HG02840 (cell line): Measurements from ENCODE around the gene BAK1.
"Not testable (repeated sequence)": the region's sequence is repeated elsewhere in the genome, so short reads cannot be mapped to it uniquely, and the experiment has no call there.

Experiments used
- ATAC-seq: cut with Tn5 transposase; IDR thresholded peaks from one replicate; pipeline ENCODE4 v1.9.1; 2021; ENCODE audit warnings: mild to moderate bottlenecking, moderate library complexity, moderate number of reproducible peaks; ENCODE audit not compliant: unreplicated experiment, low FRiP score

BAK1 gene

GRCh38 chr6:33609528-33609927 lies 29.5 kb upstream of the BAK1 start:
- no peak for ATAC-seq

GRCh38 chr6:33609019-33609418 lies 28.9 kb upstream of the BAK1 start:
- ATAC-seq: no peak

- ATAC-seq: no peak
These were observed 27.7 kb upstream of the BAK1 start for GRCh38 chr6:33607784-33608161.

DNA sequence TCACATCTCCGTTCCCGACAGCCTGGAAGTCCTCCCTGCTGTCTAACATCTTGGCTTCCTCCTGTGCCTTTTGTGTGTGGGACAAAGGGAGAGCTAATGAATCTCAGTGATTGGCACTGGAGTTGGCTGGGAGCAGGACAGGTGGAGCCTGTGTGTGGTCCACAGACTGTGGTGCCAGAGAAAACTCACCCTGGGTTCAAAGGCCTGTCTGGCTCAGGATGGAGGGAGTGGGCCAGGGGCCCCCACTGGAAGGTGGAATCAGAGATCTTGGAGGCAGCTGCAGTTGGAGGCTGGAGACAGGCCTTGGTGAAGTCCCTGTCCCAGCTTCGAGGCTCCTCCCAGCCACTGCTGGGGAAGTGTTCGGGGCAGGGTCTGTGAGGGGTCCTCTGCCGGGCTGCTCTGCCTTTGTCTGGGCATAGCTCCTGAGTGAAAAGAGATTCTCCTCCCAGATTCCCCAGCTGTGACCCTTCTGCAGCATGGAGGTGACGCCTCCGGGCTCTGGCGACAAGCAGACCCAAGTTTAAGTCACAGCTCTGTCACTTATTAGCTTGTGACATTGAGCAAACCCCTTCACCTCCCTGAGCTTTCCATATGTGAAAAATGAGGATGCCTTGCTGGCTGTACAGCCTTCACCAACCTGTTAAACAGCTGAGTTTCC lies 27.2 kb upstream of the BAK1 start:
- no peak for ATAC-seq

DNA sequence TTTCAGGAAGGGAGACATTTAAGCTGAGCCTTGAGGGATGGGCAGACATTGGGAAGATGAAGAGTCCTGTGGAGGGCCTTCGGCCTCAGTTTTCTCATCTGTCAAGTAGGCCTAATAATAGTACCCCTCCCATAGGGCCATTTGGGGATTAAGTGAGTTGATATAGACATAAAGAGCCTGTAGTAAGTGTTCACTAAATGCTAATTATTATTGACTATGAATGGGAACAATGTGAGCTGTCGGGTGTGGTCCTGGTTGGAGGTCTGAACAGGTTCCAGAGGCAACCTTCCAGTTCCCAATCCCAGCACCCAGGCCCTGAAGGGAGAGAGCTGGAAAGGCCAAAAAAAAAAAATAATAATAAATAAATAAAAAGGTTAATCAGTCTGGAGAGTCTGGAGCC lies 26.6 kb upstream of the BAK1 start:
- ATAC-seq: no peak

- ATAC-seq: no peak
These were observed 25.1 kb upstream of the BAK1 start for GRCh38 chr6:33604941-33605854.

GRCh38 chr6:33602180-33602579 lies 22.1 kb upstream of the BAK1 start:
- ATAC-seq: no peak

DNA sequence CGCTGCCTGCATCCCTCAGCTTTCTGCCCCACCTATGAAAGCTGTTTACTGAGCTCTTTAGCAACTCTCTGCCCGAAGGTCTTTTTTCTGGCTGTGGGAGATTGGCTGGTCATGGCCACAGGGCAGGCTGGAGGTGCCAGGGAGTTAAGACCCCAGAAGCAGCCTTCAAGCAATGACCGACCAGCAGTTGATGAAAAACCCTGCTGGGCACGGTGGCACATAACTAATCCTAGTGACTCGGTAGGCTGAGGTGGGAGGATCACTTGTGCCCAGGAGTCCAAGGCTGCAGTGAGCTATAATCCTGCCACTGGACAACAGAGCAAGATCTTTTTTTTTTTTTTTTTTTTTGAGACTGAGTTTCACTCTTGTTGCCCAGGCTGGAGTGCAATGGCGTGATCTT lies 20.7 kb upstream of the BAK1 start:
- ATAC-seq: no peak

- ATAC-seq: no peak
These were observed 19.4 kb upstream of the BAK1 start for GRCh38 chr6:33599413-33599938.

DNA sequence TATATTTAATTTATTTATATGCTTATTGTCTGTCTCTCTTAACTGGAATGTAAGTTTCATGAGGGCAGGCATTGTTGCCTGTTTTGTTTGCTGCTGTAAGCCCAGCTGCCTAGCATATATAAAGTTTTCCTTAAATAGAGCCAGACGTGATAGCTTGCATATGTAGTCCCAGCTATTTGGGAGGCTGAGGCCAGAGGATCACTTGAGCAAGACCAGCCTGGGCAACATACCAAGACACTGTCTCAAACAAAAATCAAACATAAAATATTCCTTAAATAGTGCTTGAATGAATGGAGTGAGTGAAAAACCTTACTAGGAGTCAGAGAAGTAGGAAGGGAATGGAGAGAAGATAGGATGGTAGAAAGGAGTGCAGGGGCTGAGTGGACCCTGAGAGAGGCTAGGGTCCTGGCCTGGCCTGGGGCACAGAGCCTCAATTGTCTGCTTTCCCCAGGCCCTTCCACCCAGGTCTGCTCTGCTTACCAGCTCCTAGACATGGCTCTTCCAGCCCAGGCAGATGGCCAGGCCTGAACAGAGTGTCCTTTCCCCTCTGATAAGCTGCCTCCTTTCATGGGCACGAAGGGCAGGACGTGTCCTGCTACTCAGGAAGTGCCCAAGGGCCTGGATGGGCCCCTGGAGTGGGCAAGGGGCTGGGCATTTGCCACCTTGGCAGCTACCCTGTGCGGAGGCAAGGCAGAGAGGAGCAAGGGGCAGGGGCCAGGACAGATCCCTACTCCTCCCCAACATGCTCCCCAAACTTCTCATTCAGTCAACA lies 17.7 kb upstream of the BAK1 start:
- no peak for ATAC-seq

DNA sequence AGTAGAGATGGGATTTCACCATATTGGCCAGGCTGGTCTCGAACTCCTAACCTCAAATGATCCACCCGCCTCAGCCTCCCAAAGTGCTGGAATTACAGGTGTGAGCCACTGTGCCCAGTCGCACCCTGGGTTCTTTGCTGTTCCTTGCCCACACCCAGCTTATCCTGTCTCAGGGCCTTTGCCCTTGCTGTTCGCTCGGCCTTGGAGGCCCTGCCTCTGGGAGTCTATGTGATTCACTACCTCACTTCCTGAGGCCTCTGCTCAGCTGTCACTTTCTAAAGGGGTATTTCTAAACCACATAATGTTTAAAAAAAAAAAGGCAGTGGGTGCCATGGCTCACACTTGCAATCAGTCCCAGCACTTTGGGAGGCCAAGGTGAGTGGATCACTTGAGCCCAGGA lies 16.8 kb upstream of the BAK1 start:
- not testable (repeated sequence) for ATAC-seq

DNA sequence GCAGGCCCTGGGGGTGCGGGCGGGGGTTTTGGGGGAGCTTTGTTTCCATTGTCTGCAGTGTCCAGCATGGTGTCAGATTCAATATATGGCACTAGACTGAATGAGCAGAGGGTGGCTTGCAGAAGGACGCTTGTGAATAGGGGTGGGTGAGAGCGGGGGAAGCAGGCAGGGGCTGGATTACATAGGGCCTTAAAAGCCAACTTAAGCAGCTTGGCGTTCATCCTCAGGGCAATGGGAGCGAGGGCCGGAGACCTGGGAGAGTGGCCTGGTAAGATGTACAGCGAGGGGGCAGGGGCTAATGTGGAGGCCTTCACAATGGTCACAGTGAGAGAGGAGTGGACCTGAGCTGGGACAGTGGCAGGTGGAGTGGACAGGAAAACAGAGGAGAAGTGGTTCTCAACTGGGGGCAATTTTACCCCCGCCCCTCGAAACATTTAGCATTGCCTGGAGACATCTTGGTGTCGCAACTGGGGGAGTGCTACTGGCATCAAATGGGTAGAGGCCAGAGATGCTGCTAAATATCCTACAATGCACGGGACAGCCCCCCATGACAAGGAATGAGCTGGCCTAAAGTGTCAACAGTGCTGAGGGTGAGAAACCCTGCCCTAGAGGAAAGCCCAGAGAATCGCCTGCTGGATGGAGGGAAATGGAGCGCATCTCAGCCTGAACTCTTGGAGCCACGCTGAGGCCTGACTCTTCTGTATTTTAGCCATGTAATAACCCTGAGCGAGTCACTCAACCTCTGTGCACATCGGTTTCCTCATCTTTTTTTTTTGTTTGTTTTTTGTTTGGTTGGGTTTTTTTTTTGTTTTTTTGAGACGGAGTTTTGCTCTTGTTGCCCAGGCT lies 15.1 kb upstream of the BAK1 start:
- no peak for ATAC-seq

DNA sequence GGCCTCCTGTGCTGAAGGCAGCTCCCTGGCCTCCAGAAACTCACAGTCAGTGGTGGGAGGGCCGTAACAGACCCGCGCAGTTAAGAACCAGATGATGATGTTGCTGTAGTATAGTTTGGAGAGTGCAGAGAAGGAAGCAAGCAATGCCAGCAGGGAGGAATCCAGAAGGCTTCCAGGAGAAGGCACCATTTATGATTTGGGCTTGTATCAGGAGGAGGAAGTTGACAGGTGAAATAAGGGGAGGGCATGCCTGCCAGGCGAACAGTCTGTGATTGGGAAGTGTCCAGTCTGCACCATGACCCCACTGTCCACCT lies 13.3 kb upstream of the BAK1 start:
- no peak for ATAC-seq

DNA sequence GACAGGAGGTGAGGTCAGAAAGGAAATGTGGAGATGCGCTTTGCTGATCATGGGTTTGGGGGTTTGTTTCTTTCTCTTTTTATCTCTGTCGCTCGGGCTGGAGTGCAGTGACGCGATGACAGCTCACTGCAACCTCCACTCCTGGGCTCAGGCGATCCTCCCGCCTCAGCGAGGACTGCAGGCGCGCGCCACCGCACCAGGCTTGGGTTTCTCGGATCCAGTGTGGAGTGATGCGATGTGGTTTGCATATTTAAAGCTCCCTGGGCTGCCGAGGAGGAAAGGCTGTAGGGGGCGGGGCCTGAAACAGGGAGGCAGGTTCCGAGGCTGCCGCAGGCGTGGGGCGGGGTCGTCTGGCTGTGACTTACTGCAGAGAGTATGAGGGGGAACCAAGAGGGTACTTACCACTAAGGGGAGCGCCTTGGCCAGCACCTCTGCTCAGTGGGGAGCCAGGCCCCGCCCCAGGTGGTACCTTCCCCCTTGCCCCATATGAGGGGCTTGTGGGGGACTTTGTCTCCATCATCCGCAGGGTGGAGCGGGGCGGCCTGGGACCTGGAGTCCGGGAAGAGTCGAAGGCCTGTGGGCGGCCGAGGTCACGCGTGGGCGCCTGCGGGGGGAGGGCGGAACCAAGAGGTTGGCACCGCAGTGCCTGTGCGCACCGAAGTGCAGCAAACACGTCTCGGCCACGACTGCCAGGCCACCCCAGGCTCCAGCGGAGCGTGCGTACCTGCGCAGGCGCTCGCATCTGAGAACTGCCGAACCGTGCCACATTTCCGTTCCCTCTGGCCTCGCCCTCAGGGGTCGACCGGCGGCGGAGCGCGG lies 12.7 kb upstream of the BAK1 start:
- no peak for ATAC-seq

DNA sequence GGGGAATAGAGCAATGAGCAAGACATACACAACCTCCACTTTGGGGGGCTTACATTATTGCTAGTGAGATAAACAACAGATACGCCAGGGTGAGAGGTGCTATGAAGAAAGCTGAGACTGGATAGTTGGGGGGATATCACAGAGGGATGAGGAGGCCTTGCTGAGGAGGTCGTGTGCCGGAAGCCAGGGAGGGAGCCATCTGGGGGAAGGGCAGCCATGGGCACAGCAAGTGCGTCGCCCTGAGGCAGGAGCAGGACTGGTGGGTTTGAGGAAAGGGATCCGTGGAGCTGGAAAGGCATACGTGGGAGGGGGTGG lies 12.2 kb upstream of the BAK1 start:
- no peak for ATAC-seq

DNA sequence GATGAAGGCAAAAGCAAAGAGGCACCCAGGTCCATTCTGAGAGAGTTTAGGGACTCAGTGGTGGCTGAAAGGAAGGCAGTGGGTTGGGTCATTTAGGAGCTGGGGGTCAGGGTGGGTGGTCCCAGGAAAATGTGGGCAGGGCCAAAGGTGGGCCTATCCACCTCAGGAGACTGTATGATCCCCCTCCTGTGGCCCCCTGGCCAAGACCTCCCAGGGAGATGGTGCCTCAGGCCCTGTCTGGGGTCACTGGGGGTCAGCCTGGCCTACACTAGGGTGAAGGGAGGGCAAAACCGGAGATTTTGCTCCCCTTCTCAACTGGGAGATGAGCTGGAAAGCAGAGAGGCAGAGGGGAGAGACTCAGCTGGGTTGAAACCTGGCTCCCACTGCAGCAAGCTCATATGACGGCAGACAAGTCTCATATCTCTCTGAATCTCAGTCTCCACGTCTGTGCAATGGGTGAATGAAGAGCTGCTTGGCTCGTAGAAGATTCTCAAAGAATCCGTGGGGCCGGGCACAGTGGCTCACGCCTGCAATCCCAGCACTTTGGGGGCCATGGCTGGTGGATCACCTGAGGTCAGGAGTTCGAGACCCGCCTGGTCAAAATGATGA lies 11.5 kb upstream of the BAK1 start:
- no peak for ATAC-seq

GRCh38 chr6:33590531-33591198 lies 10.6 kb upstream of the BAK1 start:
- no peak for ATAC-seq

GRCh38 chr6:33589731-33590530 lies 9.9 kb upstream of the BAK1 start:
- no peak for ATAC-seq
